ENCODE measurements around the gene ZNF407.

The ZNF407 gene

DNA sequence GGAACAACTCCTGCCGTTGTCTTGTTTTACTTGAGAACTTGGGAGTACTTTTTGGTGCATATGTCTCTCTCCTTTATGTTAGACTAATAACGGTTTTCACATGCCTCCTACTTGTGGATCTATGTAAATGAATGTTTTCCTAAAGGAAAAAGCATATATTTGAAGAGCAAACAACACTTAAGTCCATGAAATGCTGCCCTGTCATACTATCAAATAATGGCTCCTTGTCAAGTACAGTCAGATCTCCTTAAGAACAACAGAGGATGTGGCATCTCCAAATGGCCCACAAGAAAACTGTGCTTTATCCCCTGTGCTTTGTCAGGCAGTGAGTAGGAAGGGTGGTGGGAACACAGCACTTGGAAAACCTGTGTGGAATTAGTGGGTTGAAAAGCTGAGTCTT lies 413.0 kb downstream of the ZNF407 start:
- DNase-seq (ENCODE audit: low read depth in 1 of 2, low spot score in 1 of 2), result no peak
- Histone ChIP-seq H3K27me3 (ENCODE audit: insufficient read depth, poor library complexity, severe bottlenecking) (no peaks in the 10 kb centered on the region), H3K4me3 (replicated peaks; ENCODE audit: insufficient read depth, low read length) (no peak overlapping the region), H3K27ac (replicated peaks) (no peak overlapping the region)
- TF ChIP-seq CTCF (IDR thresholded peaks at IDR 0.05; ENCODE audit: insufficient read depth, low read length), result no peak

GRCh38 chr18:75016025-75016717 lies 418.5 kb downstream of the ZNF407 start:
- Histone ChIP-seq H3K27me3 (ENCODE audit: insufficient read depth, poor library complexity, severe bottlenecking) (no peaks in the 10 kb centered on the region), H3K4me3 (replicated peaks; ENCODE audit: insufficient read depth, low read length) (no peak overlapping the region), H3K27ac (replicated peaks) (no peak overlapping the region)
- TF ChIP-seq CTCF (IDR thresholded peaks at IDR 0.05; ENCODE audit: insufficient read depth, low read length) (no peak), SPI1 (IDR thresholded peaks at IDR 0.05; ENCODE audit: borderline replicate concordance, low read depth) (no peak), POLR2AphosphoS5 (IDR thresholded peaks at IDR 0.05; ENCODE audit: low read depth) (no peak), GABPA (IDR thresholded peaks at IDR 0.05; ENCODE audit: low read depth) (no peak)
- TF ChIP-seq, protein P1, sequence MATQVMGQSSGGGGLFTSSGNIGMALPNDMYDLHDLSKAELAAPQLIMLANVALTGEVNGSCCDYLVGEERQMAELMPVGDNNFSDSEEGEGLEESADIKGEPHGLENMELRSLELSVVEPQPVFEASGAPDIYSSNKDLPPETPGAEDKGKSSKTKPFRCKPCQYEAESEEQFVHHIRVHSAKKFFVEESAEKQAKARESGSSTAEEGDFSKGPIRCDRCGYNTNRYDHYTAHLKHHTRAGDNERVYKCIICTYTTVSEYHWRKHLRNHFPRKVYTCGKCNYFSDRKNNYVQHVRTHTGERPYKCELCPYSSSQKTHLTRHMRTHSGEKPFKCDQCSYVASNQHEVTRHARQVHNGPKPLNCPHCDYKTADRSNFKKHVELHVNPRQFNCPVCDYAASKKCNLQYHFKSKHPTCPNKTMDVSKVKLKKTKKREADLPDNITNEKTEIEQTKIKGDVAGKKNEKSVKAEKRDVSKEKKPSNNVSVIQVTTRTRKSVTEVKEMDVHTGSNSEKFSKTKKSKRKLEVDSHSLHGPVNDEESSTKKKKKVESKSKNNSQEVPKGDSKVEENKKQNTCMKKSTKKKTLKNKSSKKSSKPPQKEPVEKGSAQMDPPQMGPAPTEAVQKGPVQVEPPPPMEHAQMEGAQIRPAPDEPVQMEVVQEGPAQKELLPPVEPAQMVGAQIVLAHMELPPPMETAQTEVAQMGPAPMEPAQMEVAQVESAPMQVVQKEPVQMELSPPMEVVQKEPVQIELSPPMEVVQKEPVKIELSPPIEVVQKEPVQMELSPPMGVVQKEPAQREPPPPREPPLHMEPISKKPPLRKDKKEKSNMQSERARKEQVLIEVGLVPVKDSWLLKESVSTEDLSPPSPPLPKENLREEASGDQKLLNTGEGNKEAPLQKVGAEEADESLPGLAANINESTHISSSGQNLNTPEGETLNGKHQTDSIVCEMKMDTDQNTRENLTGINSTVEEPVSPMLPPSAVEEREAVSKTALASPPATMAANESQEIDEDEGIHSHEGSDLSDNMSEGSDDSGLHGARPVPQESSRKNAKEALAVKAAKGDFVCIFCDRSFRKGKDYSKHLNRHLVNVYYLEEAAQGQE (IDR thresholded peaks at IDR 0.05; ENCODE audit: insufficient replicate concordance, low read depth), result no peak
- no peak for DNase-seq (ENCODE audit: low read depth in 1 of 2, low spot score in 1 of 2)

DNA sequence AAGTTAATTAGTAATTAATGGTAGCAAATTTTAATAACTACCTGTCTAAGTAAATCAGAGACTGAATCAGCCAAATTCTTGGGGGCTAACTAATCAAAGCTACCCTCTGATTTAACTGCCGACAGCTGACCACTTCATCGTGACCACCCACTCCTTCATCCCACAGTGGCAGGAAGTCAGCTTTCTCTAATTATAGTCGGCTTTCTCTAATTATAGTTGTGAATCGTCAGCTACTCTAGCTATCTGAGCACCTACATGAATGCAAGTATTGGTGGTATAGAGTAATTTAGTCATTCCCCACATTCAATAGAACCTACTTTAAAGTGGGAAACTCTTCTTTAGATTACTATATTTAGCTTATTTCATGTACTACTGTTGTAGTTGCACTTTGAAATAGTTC lies 425.8 kb downstream of the ZNF407 start:
- TF ChIP-seq, protein P1 (IDR thresholded peaks at IDR 0.05; ENCODE audit: insufficient replicate concordance, low read depth), result no peak
- TF ChIP-seq CTCF (IDR thresholded peaks at IDR 0.05; ENCODE audit: insufficient read depth, low read length) (no peak), SPI1 (IDR thresholded peaks at IDR 0.05; ENCODE audit: borderline replicate concordance, low read depth) (no peak), GABPA (IDR thresholded peaks at IDR 0.05; ENCODE audit: low read depth) (no peak), POLR2AphosphoS5 (IDR thresholded peaks at IDR 0.05; ENCODE audit: low read depth) (no peak)
- Histone ChIP-seq H3K27ac (replicated peaks) (no peak overlapping the region), H3K27me3 (ENCODE audit: insufficient read depth, poor library complexity, severe bottlenecking) (no peaks in the 10 kb centered on the region), H3K4me3 (replicated peaks; ENCODE audit: insufficient read depth, low read length) (no peak overlapping the region)
- no peak for DNase-seq (ENCODE audit: low read depth in 1 of 2, low spot score in 1 of 2)

GRCh38 chr18:75024871-75025270 lies 427.2 kb downstream of the ZNF407 start:
- Histone ChIP-seq H3K27ac (replicated peaks) (no peak overlapping the region), H3K27me3 (ENCODE audit: insufficient read depth, poor library complexity, severe bottlenecking) (no peaks in the 10 kb centered on the region), H3K4me3 (replicated peaks; ENCODE audit: insufficient read depth, low read length) (no peak overlapping the region)
- no peak for TF ChIP-seq SPI1 (IDR thresholded peaks at IDR 0.05; ENCODE audit: borderline replicate concordance, low read depth)
- TF ChIP-seq, protein P1 (IDR thresholded peaks at IDR 0.05; ENCODE audit: insufficient replicate concordance, low read depth), result no peak
- TF ChIP-seq CTCF (IDR thresholded peaks at IDR 0.05; ENCODE audit: insufficient read depth, low read length), result no peak
- TF ChIP-seq GABPA (IDR thresholded peaks at IDR 0.05; ENCODE audit: low read depth), result no peak
- TF ChIP-seq POLR2AphosphoS5 (IDR thresholded peaks at IDR 0.05; ENCODE audit: low read depth), result no peak
- no peak for DNase-seq (ENCODE audit: low read depth in 1 of 2, low spot score in 1 of 2)
